Fibroblast of upper back skin (primary cell): Measurements from ENCODE around the gene TUSC2.
"Not testable (repeated sequence)": the region's sequence is repeated elsewhere in the genome, so short reads cannot be mapped to it uniquely, and the experiment has no call there.

ENCODE experiments used
- DNase-seq: peaks from one replicate; pipeline ENCODE4 v3.0.0-alpha.2; 2013

The TUSC2 gene

DNA sequence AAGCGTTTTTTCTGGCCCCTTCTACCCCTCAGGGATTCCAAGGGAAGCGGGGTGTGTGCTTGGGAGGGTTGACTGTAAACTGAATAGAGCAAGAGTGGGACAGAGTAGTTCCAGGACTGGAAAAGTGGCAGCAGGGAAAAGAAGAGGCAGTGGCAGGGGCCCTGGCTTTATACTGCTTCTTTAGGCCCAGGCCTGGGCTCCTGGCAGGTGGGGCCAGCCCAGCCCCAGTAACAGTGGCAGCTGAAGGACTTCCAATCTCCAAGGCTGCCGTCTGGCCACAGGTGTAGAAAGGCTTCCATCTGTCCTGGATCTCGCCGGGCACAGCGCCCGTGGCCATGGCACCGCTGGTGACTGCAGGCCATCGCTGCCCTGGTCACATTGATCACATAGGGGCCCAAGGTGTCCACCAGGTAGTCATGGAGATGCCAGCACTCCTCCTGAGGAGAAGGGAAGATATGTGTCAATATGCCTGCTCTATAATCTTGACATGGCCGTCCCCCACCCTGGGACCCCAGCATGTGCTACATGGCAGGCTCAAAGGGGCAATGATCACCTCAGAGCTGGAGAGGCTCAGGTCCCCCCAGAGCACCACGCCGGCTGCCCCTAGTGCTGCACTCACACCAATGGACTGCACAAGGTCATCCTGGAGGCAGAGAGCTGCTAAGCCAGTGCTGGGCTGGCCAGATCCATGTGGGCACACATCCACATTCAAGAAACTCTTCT is 34.8 kb downstream of the TUSC2 start:
- no peak for DNase-seq

DNA sequence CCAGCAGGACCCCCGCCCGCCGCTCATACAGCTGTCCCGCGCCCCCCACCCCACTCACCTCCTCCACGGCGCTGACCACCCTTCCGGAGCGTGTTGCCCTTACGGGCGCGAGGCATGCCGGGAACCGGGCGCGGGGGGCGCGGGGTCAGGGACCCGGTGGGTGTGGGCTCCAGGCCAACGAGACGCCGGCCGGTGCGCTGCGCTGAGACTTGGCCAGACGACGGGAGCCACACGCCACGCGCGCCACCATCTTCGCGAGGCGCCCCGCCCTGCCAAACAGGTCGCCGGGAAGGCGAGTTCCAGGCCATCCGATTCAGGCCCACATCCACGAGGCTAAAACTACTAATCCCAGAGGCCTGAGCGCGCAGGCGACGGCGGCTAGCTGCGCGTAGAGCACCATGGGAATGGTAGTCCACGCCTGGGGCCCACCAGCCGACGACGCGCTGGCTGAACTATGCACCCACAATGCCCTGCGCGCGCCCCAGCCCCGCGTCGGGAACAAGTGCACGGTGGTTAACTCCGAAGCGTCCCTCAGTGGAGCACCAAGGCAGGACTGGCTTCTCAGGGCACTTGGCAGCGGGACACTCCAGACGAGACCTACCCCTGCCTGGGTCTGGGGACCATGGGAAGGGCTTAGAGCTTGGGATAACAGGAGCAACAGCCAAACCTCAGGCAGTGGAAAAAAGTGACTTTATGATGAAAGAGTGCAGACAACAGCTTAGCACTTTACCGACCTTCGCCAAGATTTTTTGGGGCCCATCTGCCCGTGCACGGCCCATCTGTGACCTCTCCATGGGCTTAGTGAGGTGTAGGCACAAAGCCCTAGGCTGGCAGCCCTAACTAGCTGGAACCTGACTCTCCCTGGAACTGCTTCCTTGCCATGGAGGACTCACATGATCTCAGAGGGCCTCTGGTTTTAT is 35.6 kb downstream of the TUSC2 start, which contains the start of gene IFRD2:
IFRD2 (minus strand) TSS at position 271 of the 920 bp plus-strand sequence; CDS start at position 116, 155 bp downstream.
- peak; percentile 97 for DNase-seq

DNA sequence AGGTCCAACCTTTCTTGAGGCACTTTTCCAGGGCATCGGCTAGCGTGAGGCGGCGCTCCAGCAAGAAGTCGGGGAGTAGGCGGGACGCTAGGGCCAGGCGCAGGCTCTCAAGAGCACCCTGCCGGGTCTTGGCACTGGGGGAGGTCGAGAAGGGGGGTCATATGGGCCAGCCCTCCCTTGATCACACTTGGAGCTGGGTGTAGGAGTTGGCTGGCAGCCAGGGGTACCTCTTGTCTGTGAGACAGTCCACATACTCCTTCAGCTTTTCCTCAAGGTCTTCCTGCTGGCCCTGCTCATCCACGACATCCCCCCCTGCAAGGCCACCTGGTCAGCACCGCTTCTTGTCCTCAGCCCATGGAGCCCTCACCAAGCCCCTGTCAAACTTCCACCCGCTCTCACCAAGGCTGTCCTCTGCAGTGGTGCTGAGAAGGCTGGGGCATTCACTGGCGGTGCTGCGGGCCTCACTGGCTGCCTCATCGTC is 37.8 kb downstream of the TUSC2 start:
- DNase-seq, result no peak

DNA sequence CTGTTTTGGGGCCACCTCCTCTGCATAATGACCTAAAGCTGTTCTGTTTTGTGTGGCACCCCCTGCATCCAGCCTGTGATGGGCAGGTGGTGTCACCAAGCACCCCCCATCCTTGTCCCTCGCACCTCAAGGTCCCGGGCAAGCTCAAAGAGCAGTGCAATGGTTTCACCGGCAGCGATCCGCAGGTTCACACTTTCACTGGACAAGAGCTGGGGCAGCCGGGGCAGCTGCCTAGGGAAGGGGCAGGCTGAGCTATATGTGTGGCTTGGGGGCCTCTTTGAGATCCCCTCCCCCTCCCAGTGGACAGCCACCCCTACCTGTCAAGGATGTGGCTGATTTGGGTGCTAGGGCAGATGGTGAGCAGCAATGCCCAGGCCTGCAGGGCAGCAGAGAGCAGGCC is 38.9 kb downstream of the TUSC2 start:
- no peak for DNase-seq

DNA sequence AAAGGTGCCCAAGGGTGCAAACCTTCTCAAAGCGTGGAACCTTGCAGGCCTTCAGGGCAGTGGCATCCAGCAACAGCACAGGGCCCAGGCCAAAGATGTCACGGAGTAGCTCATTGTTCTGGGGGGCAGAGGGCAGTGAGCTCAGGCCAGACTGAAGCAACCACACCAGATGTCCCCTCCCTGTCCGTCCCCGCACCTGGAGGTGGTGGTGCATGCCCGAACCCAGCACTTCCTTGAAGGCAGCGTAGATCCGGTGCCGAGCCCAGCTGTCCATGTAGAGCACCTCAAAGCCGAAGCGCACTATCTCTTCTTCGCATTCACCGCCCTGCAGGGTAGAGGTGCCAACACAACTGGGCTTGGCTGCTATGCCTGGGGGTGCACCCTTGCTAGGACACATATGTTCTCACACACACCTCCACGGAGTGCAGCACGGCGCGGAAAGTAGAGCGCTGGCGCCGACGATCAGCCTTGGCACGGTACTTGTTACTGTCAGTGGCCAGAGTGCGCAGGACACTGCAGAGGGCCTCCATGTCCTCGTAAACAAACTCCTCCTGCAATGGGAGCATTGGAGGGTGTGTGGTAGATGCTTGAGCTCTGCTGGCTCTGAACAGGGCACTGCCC is 39.5 kb downstream of the TUSC2 start:
- DNase-seq, result no peak

DNA sequence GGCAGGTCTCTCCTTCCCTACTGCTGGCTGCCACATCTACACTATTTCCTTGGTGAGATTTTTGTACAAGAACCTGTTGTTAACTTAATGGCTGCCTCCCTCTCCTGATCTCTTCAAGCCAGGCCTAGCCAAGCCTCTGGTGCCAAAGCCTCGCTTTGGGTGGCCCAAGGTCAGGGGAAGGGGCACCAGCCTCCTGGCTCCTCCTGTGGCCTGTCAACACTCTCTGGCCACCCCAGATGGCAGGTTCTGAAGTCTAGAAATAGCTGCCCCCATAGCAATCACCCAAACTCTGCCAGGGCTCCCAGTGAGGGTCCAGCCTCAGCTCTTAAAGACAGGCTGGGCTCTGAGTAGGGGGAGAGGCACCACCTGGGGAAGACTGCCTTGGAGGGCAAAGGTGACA is 40.8 kb downstream of the TUSC2 start:
- DNase-seq, result no peak

DNA sequence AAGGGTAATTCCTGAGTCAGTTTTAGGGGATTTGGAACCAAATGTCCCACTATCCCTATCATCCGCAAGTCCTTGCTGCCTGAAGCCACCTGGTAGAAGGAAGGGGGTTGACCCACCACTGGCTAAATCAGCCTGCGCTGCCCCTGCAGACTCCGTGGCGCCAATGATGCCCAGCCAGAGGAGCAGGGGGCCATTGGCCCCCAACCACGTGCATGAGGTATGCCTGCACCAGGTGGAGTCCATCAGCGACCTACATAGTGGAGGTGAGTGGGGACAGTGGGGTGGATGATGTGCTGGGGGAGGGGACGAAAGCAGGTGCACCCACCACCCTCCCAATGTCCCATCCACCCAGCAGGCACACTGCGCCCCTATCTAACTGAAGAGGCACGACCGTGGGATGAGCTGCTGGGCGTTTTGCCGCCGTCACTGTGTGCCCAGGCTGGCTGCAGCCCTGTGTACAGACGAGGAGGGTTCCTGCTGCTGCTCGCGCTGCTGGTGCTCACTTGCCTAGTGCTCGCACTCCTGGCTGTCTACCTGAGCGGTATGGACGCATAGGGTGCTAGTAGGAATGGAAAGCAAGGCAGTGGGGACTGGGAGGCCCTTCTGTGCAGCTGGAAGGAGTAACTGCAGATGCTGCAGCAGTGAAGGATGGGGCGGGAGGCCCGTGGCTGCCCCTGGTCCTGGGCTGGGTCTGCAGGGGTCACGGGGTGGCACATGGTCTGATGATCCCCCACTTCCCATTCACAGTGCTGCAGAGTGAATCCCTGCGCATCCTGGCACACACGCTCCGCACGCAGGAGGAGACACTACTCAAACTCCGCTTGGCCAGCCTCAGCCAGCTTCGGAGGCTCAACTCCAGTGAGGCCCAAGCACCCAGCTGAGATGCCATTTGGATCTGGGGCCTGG is 41.4 kb downstream of the TUSC2 start:
- no peak for DNase-seq

DNA sequence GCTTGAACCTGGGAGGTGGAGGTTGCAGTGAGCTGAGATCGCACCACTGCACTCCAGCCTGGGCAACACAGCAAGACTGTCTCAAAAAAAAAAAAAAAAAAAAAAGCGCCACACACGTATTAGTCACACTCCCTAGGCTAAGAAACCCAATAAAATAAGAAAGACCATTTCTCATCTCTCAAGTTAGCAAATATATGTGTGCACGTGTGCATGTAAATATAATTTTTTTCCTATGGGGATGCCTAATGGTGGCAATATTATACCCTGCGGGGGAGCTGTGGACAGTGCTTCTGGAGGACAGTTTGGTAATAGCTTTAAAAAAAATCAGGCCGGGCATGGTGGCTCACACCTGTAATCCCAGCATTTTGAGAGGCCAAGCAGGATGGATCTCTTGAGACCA is 43.9 kb downstream of the TUSC2 start:
- DNase-seq, result not testable (repeated sequence)

DNA sequence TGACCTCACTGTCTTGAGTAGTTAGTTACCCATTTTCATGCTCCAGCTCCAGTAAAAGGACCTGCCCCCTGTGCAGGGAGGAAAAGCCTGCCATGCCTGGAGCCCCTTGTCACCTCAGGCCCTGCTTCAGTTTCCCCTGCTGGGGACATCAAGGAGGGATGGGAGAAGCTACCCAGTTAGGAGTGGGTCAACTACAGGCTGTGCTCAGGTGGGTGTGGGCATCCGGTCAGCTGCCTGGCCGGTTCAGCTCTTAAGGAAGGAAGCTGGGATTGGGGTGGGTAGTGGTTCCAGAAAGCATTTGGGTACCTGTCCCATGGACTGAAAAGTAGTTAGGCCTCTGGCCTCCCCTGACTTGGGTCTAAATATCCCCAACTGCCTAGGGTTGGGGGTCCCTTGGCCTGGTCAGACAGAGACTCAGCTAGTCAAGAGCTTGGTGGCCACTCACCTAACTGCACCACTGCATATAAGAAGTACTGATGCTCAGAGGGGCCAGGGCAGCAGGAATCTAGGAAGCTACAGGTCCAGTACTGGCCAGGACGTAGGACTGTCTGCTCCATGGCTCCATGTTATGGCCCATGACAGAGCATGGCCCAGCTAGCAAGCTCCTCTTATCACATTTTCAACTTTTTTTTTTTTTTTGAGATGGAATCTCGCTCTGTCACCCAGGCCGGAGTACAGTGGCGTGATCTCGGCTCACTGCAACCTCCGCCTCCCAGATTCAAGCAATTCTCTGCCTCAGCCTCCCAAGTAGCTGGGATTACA is 48.6 kb downstream of the TUSC2 start:
- no peak for DNase-seq

DNA sequence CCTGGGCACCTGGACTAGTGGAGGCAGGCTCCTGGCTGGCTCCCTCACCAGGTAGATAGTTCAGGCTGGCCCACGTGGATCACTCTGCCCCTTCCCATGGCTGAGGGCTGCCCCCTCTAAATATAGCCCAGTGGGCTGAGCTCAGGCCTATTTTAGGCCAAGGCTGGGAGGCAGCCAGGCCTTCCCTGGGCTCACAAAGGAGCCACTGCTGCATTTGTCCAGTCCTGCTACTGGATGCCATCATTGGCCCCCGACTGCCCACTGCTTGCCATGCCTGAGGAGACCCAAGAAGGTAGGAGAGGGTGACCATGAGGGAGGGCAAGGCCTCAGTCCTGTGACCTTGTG is 49.2 kb downstream of the TUSC2 start, which contains the start of gene LSMEM2:
LSMEM2 (plus strand) TSS at position 208 of the 345 bp plus-strand sequence; CDS start at position 235, 27 bp downstream.
- DNase-seq, result no peak

DNA sequence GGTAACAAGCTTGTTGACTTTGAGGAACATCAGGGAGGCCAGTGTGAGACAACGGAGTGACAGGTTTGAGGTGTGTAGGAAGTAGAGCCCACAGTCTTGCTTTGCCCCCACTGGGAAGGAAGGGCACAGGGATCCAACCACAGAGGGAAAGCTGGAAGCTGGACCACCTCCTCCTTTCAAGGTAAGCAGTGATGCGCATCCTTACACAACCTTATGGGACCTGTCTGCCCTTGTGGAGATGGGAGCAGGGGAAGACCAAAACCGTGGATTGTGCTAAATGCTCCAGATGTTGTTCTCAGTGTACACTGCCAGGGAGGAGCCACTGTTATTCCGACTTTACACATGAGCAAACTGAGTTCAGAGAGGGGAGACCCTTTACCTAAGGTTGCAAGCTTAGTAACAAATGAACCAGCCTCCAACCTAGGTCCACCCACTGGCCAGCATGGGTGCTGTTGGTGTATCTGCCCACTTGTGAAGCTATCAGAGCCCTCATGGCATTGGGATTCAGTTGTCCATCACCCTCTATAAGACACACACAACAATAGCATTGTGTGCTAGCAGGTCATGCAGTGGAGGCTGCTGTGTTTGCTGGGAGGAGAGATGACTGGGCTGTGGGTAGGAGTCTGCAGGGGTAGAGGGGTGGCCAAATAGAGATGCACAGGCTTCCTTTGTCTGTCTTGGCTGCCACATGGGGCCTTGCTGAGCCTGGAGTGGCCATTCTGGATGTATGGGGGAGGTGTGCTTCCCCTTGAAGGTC is 49.7 kb downstream of the TUSC2 start:
- DNase-seq, result no peak

DNA sequence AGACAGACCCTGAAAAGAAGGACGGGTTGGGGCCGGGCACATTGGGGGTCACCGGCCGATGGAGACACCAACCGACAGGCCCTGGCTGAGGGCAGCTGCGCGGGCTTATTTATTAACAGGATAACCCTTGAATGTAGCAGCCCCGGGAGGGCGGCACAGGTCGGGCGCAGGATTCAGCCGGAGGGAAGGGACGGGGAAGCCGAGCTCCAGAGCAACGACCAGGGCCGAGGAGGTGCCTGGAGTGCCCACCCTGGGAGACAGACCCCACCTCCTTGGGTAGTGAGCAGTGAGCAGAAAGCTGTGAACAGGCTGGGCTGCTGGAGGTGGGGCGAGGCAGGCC is 51.3 kb downstream of the TUSC2 start:
- no peak for DNase-seq

DNA sequence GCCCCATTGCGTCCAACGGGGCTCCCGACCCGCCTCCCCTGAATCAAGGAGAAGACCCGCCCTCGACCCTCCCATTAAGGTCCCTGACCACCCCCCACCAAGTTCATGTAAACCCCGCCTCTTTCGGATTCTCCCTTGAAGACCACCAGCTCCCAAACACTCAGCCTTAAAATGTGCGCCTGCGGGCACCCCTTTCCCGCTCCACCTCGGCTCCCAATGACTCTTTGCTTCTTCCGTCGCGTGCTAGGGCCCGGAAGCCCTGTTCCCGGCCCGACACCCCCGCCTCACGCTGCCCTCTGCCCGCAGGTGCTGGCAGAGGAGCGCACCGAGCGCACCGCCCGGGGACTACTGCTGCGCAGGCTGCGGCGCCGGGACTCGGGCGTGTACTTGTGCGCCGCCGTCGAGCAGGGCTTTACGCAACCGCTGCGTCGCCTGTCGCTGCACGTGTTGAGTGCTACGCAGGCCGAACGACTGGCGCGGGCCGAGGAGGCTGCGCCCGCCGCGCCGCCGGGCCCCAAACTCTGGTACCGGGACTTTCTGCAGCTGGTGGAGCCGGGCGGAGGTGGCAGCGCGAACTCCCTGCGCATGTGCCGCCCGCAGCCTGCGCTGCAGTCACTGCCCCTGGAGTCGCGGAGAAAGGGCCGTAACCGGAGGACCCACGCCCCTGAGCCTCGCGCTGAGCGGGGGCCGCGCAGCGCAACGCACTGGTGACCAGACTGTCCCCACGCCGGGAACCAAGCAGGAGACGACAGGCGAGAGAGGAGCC is 51.8 kb downstream of the TUSC2 start:
- no peak for DNase-seq

DNA sequence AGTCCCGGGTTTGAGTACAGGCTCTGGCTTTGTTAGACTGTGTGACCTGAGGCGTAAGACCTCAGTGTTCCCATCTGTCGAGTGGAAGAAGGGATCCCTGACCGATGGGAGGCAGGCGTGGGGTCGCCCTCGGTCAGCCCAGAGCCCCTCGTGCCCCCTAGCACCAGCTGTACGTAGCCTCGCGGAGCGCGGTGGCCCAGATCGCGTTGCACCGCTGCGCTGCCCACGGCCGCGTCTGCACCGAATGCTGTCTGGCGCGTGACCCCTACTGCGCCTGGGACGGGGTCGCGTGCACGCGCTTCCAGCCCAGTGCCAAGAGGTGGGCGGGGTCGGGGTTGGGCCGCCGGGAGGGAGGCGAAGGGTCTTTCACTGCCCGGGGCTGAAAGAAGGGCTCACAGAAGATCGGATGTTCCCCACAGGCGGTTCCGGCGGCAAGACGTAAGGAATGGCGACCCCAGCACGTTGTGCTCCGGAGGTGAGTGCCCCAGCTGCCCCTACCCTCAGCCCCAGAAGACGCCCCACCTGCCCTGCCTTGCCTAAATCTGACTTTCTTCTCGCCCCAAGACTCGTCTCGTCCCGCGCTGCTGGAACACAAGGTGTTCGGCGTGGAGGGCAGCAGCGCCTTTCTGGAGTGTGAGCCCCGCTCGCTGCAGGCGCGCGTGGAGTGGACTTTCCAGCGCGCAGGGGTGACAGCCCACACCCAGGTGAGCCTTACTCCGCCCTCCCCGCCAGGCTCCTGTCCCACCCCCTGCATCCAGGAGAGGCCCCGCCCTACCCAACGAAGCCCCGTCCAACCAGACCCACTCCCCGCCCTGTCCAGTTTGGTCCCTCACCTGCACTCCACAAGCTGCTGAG is 52.7 kb downstream of the TUSC2 start:
- no peak for DNase-seq
